HUES6 (cell line): Measurements from ENCODE around the gene SNW1.
"Not testable (repeated sequence)": the region's sequence is repeated elsewhere in the genome, so short reads cannot be mapped to it uniquely, and the experiment has no call there.

Experiments
- H3K27ac ChIP-seq: 2 replicates; pipeline ENCODE4 v1.7.0; 2013; ENCODE audit warnings: low read depth, mild to moderate bottlenecking, low read length, inconsistent platforms
- H3K27me3 ChIP-seq: 2 replicates; pipeline ENCODE4 v1.6.1; 2013; ENCODE audit warnings: low read length; ENCODE audit not compliant: control insufficient read depth, insufficient read depth
- H3K36me3 ChIP-seq: 2 replicates; pipeline ENCODE4 v1.6.1; 2013; ENCODE audit warnings: low read length; ENCODE audit not compliant: control insufficient read depth, insufficient read depth
- H3K4me1 ChIP-seq: 2 replicates; pipeline ENCODE4 v1.6.1; 2013; ENCODE audit warnings: low read length; ENCODE audit not compliant: control insufficient read depth, insufficient read depth
- H3K4me3 ChIP-seq: 2 replicates; pipeline ENCODE4 v1.5.1; 2013; ENCODE audit warnings: low read depth, low read length
- H3K9ac ChIP-seq: one replicate; pipeline ENCODE4 v1.6.1; 2013; ENCODE audit warnings: mild to moderate bottlenecking, low read length
- H3K9me3 ChIP-seq: 2 replicates; pipeline ENCODE4 v1.6.1; 2013; ENCODE audit warnings: low read depth, low read length; ENCODE audit not compliant: control insufficient read depth, insufficient read depth

SNW1 gene

DNA sequence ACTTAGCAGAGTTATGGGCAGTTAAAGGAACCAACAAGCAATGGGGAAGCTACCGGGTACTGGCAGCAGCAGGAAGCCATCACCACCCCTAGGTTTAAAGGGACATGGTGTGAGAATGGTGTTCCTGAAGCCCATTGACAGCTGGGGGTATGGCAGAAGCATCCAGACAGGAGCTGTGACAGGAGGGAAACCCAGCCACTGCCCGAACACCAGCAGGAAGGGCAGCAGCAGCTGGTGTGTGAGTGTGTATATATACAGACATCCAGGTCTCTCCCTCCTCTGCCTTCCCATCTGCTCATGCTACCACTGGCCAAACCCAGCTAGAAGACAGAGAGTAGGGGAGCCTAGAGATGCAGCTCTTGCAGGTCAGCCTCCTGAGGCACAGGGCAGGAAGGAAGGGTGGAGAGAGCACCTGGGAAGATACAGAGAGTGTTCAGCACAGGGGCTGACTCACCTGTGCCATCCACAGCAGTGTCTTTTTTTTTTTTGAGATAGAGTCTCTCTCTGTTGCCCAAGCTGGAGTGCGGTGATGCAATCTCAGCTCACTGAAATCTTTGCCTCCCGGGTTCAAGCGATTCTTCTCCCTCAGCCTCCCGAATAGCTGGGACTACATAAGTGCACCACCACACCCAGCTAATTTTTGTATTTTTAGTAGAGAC lies 29.7 kb upstream of the SNW1 start:
- Histone ChIP-seq H3K27me3 (no peaks in the 10 kb centered on the region), H3K27ac (no peak overlapping the region)

DNA sequence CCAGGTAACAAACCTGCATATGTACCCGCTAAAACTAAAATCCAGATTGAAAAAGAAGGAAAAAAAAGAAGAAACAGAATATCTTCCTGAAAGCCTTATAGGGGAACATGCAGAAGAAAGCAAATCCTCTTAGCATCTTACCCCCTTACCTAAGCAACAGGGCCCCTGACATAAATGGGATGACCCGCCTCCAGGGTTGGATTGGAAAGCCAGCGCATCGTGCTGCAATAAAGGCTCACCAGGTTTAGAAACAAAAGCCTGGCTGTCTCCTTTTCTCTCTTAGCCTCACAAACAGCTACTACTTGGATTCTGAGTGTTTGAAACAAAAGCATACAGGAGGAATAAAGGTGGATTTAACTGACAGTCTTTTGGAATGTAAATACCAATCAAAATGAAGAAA lies 25.2 kb upstream of the SNW1 start:
- no peaks in the 10 kb centered on the region for H3K9me3 ChIP-seq

More for the DNA sequence above, 29.7 kb upstream of the SNW1 start:
- no peaks in the 10 kb centered on the region for H3K9me3 ChIP-seq
- H3K9ac ChIP-seq, result no peak overlapping the region
- H3K4me3 ChIP-seq, result no peak overlapping the region
- peaks cover 18% of the 10 kb centered on the region for H3K4me1 ChIP-seq
- H3K36me3 ChIP-seq, result no peaks in the 10 kb centered on the region

DNA sequence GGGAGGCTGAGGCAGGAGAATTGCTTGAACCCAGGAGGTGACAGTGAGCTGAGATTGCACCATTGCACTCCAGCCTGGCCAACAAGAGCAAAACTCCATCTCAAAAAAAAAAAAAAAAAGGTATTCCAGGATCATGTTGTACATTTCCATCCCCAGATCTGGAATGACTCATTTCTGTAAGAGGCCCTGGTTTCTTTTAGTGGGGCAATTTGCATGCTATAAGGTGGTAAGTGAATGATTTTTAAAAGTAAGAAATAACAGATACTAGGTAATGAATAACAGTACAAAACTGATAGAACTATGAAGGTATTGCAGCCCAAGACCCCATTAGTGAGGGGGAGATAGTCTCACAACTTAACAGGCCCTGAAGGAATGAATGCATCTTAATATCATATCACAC lies 21.2 kb upstream of the SNW1 start:
- H3K27me3 ChIP-seq, result no peaks in the 10 kb centered on the region
- H3K4me3 ChIP-seq, result no peak overlapping the region
- H3K9ac ChIP-seq, result no peak overlapping the region
- H3K36me3 ChIP-seq, result no peaks in the 10 kb centered on the region
- H3K9me3 ChIP-seq, result no peaks in the 10 kb centered on the region
- H3K27ac ChIP-seq, result no peak overlapping the region
- peaks cover 7% of the 10 kb centered on the region; the same call in 1 of the 2 replicates for H3K4me1 ChIP-seq

More for the DNA sequence above, 25.2 kb upstream of the SNW1 start:
- H3K27me3 ChIP-seq, result no peaks in the 10 kb centered on the region
- no peaks in the 10 kb centered on the region for H3K36me3 ChIP-seq
- no peak overlapping the region for H3K27ac ChIP-seq
- no peak overlapping the region for H3K9ac ChIP-seq
- H3K4me1 ChIP-seq, result peaks cover 10% of the 10 kb centered on the region; the same call in 1 of the 2 replicates
- no peak overlapping the region for H3K4me3 ChIP-seq

DNA sequence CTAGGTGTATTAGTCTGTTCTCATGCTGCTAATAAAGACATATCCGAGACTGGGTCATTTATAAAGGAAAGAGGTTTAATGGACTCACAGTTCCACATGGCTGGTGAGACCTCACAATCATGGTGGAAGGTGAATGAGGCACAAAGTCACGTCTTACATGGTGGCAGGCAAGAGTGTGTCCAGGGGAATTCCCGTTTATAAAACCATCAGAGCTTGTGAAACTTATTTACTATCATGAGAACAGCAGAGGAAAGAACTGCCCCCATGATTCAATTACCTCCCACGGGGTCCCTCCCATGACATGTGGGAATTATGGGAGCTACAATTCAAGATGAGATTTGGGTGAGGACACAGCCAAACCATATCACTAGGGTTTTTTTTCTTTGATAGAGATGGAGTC lies 13.0 kb upstream of the SNW1 start:
- H3K36me3 ChIP-seq, H3K9ac ChIP-seq, H3K4me3 ChIP-seq, H3K27me3 ChIP-seq, H3K27ac ChIP-seq, H3K9me3 ChIP-seq, H3K4me1 ChIP-seq: not testable (repeated sequence)

DNA sequence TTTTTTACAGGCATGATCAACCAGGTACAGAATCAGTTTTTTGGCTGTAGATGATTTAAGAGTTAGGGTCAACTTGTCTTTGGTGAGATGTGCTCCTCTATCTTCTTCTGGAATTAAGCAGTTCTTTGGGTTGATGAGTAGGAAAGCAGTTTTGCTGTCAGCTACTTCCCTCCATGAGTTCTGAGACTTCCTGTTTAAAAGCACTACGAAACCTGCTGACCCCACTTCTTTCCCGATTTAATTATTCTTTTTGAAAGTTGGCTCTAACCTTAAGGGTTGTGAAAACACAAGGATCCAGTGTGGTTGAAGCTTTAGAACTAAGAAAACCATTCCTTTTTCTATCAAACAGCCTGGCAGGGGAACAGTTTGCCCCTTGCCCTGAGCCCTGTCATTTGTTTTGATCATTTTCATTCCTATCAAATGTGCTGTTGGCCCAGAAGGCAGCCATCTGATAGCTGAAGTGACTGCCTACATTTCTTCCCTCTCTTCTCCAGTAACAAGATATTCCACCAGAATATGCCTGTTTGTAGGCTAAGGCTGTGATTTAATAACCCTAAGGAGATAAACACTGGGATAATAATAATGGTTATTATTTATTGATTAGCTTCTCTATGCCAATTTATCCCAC lies 7.6 kb upstream of the SNW1 start:
- not testable (repeated sequence) for H3K27ac ChIP-seq, H3K4me1 ChIP-seq, H3K9me3 ChIP-seq, H3K4me3 ChIP-seq, H3K36me3 ChIP-seq, H3K27me3 ChIP-seq, H3K9ac ChIP-seq

DNA sequence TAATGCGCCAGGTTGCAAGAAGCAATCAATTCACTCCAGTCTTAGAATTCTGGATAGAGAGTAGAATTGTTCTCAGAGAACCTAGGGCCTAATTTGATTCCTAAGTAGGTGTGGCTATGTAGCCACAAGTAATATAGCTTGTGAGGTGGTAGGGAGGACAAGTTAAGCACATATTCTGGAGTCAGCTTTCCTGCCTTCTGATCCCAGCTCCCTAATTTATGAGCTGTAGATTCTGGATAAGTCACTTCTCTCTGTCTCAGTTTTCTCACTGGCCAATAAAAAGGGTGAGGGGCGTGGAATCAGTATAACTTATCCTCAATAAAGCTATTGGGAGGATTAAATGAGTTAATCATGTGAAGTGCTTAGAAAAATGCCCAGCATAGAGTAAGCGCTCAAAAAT lies 3.0 kb upstream of the SNW1 start:
- Histone ChIP-seq H3K27ac (peak overlapping the region; percentile 74; the same call in 1 of the 2 replicates), H3K9ac (no peak overlapping the region), H3K27me3 (no peaks in the 10 kb centered on the region), H3K36me3 (no peaks in the 10 kb centered on the region), H3K9me3 (no peaks in the 10 kb centered on the region), H3K4me3 (no peak overlapping the region), H3K4me1 (peaks cover 16% of the 10 kb centered on the region)

DNA sequence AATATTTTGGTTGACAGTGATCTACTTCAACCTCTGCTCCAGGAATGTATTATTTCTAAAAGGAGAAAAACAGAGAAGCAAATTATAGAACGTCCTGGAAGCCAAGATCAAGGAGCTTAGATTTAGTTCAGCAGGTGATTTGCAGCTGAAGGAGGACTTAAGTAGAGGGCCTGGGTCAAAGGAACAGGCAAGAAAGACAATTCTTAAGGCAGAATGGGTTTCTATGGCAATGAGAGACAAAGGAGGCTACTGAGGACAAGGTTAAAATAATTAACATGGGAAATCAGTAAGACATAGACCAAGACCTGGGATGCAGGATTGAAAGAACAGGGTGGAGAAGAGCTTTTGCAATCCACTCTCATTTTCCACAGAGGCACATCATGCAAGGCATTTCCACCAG lies 2.4 kb upstream of the SNW1 start:
- Histone ChIP-seq H3K27me3 (no peaks in the 10 kb centered on the region), H3K4me1 (peaks cover 16% of the 10 kb centered on the region), H3K4me3 (peak overlapping the region; percentile 10; the same call in 1 of the 2 replicates), H3K36me3 (no peaks in the 10 kb centered on the region; the same call in 1 of the 2 replicates), H3K9me3 (no peaks in the 10 kb centered on the region), H3K27ac (no peak overlapping the region), H3K9ac (no peak overlapping the region)

DNA sequence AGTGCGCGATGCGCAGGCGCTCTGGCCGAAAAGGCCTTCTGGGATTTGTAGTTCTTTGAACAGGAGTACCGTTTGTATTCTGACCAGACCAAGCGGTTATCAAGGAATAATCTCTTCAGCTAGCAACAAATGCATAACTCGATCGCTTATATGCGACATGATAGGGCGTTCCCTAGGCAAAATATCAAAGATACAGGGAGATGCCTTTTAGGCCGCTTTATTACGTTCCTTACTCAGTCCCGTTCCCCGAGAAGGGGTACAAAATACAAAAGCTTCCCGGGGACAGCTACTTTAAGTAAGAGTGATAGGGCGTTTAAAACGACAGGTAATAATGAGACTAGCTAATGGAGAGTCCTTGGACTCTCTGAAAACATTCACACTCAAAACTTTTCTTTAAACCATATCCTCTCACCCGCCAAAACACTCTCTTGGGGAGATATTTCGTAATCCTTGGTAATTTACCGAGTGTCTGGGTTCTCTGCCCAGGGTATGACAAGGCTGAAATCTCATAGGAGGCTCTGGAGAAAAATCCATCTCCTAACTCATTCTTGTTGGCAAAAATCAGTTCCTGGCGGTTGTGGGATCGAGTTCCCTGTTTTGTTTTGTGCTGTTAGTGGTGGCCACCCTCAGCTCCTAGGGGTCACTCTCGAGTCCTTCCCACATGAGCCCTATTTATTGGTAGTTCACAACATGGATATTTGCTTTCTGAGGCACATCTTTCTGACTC lies 412 bp upstream of the SNW1 start:
- Histone ChIP-seq H3K9me3 (no peaks in the 10 kb centered on the region), H3K9ac (peak overlapping the region; percentile 25), H3K27ac (no peak overlapping the region)

DNA sequence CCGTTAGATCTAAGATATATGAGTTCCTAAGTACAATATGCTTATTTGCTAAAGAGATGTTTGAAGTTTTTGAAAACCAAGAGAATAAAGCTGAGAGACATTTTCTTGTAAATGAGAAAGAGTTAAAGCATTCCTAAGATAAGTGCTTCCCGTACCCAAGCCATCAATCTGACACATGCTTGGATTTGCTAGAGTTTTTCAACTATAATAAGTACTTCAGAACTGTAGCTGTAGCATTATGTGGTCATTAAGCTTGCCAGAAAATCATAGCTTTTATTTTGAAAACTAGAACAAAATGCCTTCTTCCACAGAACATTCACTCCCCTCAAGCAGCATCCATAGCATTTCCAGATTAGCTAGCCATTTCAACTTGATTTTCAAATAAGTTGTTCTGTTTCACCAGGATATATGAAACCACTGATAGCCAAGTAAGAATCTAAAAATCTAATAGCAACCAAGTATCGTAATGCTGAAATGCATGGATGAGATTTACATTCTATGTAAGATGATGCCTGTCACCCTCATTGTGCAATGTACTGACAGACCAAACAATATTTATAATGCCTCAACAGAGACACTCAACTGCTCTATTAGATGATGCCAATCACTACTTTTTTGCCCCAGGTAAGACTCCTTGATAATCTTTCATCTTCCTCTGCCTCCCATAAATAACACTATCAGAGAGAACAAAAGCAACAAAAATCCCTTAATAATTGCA lies 8.0 kb downstream of the SNW1 start:
- H3K36me3 ChIP-seq, result peaks cover 79% of the 10 kb centered on the region
- H3K27ac ChIP-seq, result no peak overlapping the region

More for the DNA sequence above, 412 bp upstream of the SNW1 start:
- Histone ChIP-seq H3K27me3 (no peaks in the 10 kb centered on the region), H3K36me3 (peaks cover 11% of the 10 kb centered on the region), H3K4me1 (peaks cover 16% of the 10 kb centered on the region), H3K4me3 (peak overlapping the region; percentile 87)

DNA sequence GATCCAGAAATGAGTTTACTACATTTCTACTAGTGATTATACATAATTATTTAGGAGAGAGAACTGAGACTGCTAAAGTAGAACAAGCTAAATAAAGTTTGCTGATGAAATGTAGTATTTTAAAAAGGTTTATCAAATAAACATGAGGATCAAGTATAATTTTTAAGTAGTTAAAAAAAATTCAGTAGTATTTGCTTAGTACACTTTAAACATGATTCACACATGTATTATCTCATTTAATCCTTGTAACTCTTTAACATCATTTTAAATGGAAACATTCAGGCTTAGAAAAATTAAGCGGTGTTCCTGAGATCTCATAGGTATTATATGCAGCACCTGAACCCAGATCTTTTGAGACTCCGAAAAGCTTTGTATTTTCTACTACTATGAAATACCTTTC lies 8.7 kb downstream of the SNW1 start:
- Histone ChIP-seq H3K27ac (no peak overlapping the region), H3K9ac (no peak overlapping the region), H3K4me3 (no peak overlapping the region), H3K36me3 (peaks cover 78% of the 10 kb centered on the region), H3K4me1 (no peaks in the 10 kb centered on the region), H3K27me3 (no peaks in the 10 kb centered on the region), H3K9me3 (no peaks in the 10 kb centered on the region)

More for the DNA sequence above, 8.0 kb downstream of the SNW1 start:
- Histone ChIP-seq H3K27me3 (no peaks in the 10 kb centered on the region), H3K9ac (no peak overlapping the region), H3K4me1 (no peaks in the 10 kb centered on the region), H3K9me3 (no peaks in the 10 kb centered on the region), H3K4me3 (no peak overlapping the region)
